ENCODE measurements around the gene RNLS.

Gene RNLS

GRCh38 chr10:88530629-88531391, 52.3 kb downstream of the RNLS start:
- Mint-ChIP-seq H3K4me1 (no peaks in the 10 kb centered on the region), H3K4me3 (no peak overlapping the region), H3K27ac (no peak overlapping the region), H3K36me3 (ENCODE audit: low read depth) (no peaks in the 10 kb centered on the region), H3K27me3 (ENCODE audit: low read depth, poor library complexity) (peaks cover 3% of the 10 kb centered on the region), H3K9me3 (no peaks in the 10 kb centered on the region)
- no peak for DNase-seq
- TF ChIP-seq CTCF (IDR thresholded peaks at IDR 0.05): no peak

GRCh38 chr10:88530093-88530492, 53.0 kb downstream of the RNLS start:
- no peak overlapping the region for H3K27ac Mint-ChIP-seq
- H3K9me3 Mint-ChIP-seq: no peaks in the 10 kb centered on the region
- H3K36me3 Mint-ChIP-seq (ENCODE audit: low read depth): no peaks in the 10 kb centered on the region
- TF ChIP-seq CTCF (IDR thresholded peaks at IDR 0.05): no peak
- H3K4me3 Mint-ChIP-seq: no peak overlapping the region
- DNase-seq: no peak
- H3K27me3 Mint-ChIP-seq (ENCODE audit: low read depth, poor library complexity): peaks cover 3% of the 10 kb centered on the region
- no peaks in the 10 kb centered on the region for H3K4me1 Mint-ChIP-seq

- no peaks in the 10 kb centered on the region for H3K9me3 Mint-ChIP-seq
- H3K27ac Mint-ChIP-seq: no peak overlapping the region
- no peak for TF ChIP-seq CTCF (IDR thresholded peaks at IDR 0.05)
- no peaks in the 10 kb centered on the region for H3K4me1 Mint-ChIP-seq
- H3K27me3 Mint-ChIP-seq (ENCODE audit: low read depth, poor library complexity): peaks cover 3% of the 10 kb centered on the region
- no peak overlapping the region for H3K4me3 Mint-ChIP-seq
- DNase-seq: no peak
- no peaks in the 10 kb centered on the region for H3K36me3 Mint-ChIP-seq (ENCODE audit: low read depth)
These were observed 54.1 kb downstream of the RNLS start for GRCh38 chr10:88528806-88529570.

DNA sequence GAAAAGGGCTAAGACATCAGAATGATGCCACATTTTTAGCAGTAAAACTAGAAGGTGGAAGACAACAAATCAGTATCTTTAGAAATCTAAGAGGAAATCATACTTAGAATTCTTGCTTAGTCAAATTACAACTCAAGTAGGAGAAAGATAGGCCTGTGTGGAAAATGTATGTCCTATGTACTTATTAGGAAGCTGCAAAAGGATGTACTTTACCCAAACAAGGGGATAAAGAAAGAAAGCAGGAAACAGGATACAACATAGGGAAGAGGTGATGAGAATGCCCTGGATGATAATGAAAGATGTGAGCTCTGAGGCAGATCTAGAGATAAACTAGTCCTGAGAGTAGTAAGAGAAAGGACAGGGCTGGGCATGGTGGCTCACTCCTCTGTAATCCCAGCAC, 54.9 kb downstream of the RNLS start:
- no peak overlapping the region for H3K4me3 Mint-ChIP-seq
- no peak for DNase-seq
- no peaks in the 10 kb centered on the region for H3K4me1 Mint-ChIP-seq
- peaks cover 3% of the 10 kb centered on the region for H3K27me3 Mint-ChIP-seq (ENCODE audit: low read depth, poor library complexity)
- H3K27ac Mint-ChIP-seq: no peak overlapping the region
- no peaks in the 10 kb centered on the region for H3K36me3 Mint-ChIP-seq (ENCODE audit: low read depth)
- no peaks in the 10 kb centered on the region for H3K9me3 Mint-ChIP-seq
- TF ChIP-seq CTCF (IDR thresholded peaks at IDR 0.05): no peak

- DNase-seq: no peak
- Mint-ChIP-seq H3K4me1 (no peaks in the 10 kb centered on the region), H3K27me3 (ENCODE audit: low read depth, poor library complexity) (peaks cover 3% of the 10 kb centered on the region), H3K9me3 (no peaks in the 10 kb centered on the region), H3K4me3 (no peak overlapping the region), H3K36me3 (ENCODE audit: low read depth) (no peaks in the 10 kb centered on the region), H3K27ac (no peak overlapping the region)
- no peak for TF ChIP-seq CTCF (IDR thresholded peaks at IDR 0.05)
These were observed 55.9 kb downstream of the RNLS start for GRCh38 chr10:88527245-88527644.

All from nephron progenitor cell (in vitro differentiated cells).